NAMALWA (cell line): Measurements from ENCODE around the gene PCSK5.

Experiments
- DNase-seq: peaks from one replicate; pipeline ENCODE4 v3.0.0-alpha.2; 2015; ENCODE audit warnings: low spot score

The PCSK5 gene

GRCh38 chr9:75921391-75922127 lies 31.1 kb downstream of the PCSK5 start:
- DNase-seq = no peak

DNA sequence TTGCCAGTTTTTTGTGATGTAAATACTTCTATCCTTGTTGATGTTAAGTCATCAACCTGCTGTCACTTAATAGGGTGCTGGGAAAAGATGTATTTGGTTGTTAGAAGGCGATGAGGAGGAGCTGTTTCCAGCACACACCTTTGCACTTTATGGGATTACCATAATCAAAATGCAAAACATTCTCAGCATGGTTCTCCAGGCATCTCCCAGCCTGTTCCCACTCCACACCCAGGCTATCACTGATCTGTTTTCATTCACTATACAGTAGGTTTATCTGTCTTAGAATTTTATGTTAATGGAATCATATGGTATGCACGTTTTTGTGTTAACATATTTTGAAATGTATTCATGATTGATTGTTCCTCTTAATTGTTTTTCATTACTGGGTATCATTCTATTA lies 35.9 kb downstream of the PCSK5 start:
- DNase-seq = no peak

- no peak for DNase-seq
Observed at GRCh38 chr9:75927356-75927755, 36.9 kb downstream of the PCSK5 start.

- DNase-seq = no peak
Observed at GRCh38 chr9:75930190-75930589, 39.7 kb downstream of the PCSK5 start.

- no peak for DNase-seq
Observed at GRCh38 chr9:75930730-75931321, 40.4 kb downstream of the PCSK5 start.

DNA sequence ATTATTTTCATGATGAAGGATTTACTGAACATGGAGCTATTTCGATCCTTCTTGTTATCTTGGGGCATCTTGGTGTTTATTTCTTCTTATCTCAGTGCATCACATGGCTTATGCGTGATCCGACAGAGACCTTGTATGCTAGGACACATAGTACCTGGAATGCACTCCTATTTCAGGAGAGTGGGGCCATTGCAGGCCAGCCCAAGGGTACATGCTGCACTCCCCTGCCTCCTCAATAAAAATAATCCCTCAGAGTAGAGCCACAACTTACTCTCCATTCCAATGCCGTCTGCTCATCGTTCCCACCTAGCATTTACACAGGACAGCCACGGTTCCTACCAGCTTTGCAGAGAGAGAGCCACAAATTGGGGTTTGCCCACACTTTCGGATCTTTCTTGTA lies 43.5 kb downstream of the PCSK5 start:
- DNase-seq = no peak

DNA sequence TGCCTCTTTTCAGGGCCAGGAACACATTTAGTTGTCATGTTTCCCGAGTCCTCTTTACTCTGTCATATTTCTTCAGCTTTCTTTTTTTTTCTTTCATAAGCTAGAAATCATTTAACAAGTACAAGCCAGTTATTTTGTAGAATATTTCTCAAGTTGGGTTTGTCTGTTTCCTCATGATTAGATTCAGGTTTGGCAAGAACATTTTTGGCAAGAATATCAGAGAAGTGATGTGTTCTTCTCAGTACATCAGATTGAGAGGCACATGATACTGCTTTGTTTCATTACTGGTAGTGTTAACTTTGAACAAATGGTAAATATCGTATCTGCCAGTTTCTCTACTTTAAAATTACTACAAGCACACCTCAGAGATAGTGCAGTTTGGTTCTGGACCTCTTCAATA lies 45.1 kb downstream of the PCSK5 start:
- DNase-seq = no peak

- DNase-seq = no peak
Observed at GRCh38 chr9:75937521-75938258, 47.2 kb downstream of the PCSK5 start.

GRCh38 chr9:75938946-75939345 lies 48.5 kb downstream of the PCSK5 start:
- DNase-seq = no peak

- no peak for DNase-seq
Observed at GRCh38 chr9:75939536-75940111, 49.2 kb downstream of the PCSK5 start.

- no peak for DNase-seq
Observed at GRCh38 chr9:75941066-75941465, 50.6 kb downstream of the PCSK5 start.

GRCh38 chr9:75941577-75942311 lies 51.3 kb downstream of the PCSK5 start:
- DNase-seq = no peak

- no peak for DNase-seq
Observed at GRCh38 chr9:75946766-75947165, 56.3 kb downstream of the PCSK5 start.

- DNase-seq = no peak
Observed at GRCh38 chr9:75947233-75947632, 56.8 kb downstream of the PCSK5 start.

- no peak for DNase-seq
Observed at GRCh38 chr9:75950998-75951397, 60.5 kb downstream of the PCSK5 start.

DNA sequence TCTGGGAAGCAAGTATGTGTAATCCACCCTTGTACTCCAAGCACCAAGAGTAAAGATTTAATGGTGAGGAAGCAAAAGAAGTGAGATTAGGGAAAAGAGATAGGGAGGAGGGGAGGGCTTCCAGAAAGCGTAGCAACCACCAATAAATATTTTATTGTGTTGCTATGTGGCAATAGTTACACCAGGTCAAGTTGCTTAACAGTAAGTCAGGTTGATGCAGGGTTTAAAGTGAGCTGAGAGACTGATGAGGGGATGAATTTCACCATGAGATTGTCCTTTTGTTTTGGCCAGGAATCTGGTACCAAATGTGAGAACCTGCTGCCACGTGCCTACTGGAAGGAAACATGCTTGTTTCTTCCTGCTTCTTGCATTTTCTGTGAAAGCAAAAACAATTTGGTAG lies 62.7 kb downstream of the PCSK5 start:
- no peak for DNase-seq

DNA sequence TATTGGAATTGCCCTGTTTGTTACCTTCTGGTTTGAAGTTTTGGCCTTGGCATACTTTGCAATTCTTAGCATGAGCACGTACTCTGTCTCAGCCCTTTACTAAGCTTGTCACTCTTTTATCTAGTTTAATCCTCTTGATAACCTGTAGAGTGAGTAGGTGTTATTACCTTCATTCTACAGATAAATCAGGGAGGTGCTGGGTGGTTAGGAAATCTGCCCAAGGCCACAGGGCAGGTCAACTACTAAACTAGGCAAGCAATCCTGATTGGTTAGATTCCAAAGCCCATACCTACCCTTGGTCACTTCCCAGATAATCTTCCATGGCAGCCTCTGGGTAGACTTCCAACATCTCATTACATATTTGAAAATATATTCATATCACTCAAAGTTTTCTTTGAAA lies 65.7 kb downstream of the PCSK5 start:
- no peak for DNase-seq

DNA sequence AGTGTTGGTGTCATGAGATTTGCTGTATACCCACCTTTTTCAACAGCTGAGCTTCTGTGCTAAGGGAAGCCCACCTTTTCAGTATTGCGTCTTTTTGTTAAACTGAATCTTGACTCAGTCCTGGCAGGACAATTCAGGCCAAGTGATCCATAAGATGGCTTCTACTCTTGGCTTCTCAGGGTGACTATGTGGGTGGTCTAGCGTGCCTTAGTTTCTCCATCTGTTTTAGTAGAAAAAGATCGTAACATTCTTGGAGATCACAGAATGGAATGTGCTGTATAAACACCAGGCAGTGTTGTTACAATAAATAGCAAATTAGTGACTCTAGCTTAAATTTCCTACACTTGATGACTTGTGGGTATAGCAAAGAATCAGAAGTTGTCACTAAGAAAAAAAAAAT lies 66.6 kb downstream of the PCSK5 start:
- no peak for DNase-seq

DNA sequence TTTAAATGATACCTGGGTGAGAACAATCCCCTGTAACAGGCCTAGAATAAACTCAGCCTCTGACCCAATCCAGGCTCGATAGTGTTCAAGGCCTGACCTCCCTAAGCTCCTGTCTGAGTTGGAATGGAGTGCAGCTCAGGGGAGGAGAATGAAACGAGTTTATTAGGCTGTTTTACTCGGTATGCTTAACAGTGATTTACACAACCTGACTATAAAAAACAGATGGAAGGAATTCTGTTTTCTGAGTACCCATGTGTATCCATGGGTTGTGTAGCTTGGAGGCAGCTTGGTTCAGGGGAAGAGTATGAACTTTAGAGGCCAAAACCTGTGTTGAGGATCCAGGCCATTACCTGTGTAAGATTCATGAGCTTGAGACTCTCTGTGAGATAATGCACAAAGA lies 67.8 kb downstream of the PCSK5 start:
- no peak for DNase-seq

- no peak for DNase-seq
Observed at GRCh38 chr9:75960551-75960950, 70.1 kb downstream of the PCSK5 start.

DNA sequence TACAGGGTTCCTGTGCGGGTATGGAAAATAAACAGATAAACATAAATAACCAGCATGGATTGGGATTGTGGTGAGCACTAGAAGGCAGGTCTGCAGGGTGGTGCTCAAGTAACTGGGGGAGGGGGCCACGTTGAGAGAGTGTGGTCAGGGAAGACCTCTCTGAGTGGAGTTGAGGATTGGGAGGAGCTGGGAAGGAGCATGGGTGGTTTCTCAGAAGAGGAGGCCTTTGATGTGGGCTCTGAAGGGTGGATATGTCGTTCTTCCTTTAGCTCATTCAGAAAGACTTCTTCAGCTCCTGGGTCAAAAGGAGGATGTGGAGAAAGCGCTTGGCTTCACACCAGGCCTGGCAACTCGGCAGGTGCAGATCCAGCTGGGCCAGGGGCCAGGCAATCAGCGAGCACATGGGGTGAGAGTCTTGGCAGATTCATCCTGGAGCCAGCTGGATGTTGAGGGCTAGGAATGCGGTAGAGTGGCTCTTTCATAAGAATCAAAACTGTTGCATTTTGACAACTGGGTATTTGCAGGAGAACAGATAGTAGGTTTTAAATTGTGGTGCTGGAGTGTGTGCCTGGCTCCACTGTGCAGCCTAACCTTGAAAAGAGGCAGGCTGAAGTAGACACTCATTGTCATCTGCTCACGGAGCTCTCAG lies 71.7 kb downstream of the PCSK5 start:
- no peak for DNase-seq

DNA sequence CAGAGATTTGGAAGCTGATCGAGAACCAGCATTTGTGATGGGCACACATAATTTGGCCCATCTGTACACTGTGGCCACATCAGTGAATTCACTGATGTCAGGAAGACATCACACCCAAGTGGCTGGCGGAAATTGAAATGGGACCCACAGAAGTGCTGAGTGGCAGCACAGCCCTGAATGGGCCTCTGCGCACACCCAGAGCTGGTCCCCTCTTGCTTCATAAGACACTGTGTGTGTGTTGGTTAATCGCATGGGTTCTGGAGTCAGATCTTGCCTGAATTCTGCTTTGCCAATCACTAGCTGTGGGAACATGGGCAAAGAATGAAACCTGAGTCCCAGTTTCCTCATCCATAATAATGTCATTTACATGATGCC lies 72.2 kb downstream of the PCSK5 start:
- DNase-seq = no peak
